Fibroblast of skin of back (primary cell): Measurements from ENCODE around the gene CYP27B1.
"Not testable (repeated sequence)": the region's sequence is repeated elsewhere in the genome, so short reads cannot be mapped to it uniquely, and the experiment has no call there.

Experiments
- DNase-seq: peaks from one replicate; pipeline ENCODE4 v3.0.0-alpha.2; 2013

Gene CYP27B1

DNA sequence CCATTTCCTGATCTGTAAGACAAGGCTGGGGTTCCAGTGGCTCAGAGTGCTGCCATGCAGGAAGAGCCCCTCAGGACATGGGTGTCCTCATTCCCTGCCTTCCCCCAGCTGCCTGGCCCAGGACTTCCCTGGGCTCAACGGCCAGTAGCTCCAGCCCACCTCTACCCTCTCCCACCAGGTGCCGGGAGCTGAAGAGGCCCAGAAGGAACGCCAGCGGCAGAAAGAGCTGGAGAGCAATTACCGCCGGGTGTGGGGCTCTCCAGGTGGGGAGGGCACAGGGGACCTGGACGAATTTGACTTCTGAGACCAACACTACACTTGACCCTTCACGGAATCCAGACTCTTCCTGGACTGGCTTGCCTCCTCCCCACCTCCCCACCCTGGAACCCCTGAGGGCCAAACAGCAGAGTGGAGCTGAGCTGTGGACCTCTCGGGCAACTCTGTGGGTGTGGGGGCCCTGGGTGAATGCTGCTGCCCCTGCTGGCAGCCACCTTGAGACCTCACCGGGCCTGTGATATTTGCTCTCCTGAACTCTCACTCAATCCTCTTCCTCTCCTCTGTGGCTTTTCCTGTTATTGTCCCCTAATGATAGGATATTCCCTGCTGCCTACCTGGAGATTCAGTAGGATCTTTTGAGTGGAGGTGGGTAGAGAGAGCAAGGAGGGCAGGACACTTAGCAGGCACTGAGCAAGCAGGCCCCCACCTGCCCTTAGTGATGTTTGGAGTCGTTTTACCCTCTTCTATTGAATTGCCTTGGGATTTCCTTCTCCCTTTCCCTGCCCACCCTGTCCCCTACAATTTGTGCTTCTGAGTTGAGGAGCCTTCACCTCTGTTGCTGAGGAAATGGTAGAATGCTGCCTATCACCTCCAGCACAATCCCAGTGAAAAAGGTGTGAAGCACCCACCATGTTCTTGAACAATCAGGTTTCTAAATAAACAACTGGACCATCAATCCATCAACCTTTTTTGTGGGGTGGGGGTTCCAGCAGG is 46.0 kb downstream of the CYP27B1 start:
- no peak for DNase-seq

DNA sequence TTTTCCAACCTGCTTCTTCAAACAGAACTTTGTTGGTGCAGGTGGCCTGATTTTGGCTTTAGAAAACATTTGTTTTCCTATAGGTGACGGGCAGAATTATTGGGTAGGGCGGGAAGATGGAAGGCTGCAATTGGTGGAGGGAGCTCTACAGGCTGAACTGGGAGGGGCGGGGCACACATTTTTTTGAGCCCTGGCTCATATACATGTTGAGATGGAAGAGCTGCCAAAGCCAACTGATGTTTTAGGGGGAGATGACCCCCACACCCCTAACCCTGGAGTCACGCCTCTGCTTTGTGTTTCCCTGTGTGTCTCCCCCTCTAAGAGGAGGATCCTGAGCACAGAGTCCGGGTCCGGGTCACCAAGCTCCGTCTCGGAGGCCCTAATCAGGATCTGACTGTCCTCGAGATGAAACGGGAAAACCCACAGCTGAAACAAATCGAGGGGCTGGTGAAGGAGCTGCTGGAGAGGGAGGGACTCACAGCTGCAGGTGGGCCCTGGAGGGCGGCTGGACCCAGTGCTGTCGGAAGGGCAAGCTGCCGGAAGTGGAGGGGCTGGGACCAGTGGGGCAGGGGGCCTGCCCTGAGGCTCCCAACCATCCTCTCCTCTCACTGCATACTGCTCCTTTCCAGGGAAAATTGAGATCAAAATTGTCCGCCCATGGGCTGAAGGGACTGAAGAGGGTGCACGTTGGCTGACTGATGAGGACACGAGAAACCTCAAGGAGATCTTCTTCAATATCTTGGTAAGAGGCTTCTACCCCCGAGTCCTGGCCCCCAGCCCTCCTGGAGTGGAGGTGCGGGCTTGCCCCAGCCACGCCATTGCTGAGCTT is 46.9 kb downstream of the CYP27B1 start:
- DNase-seq, result no peak

DNA sequence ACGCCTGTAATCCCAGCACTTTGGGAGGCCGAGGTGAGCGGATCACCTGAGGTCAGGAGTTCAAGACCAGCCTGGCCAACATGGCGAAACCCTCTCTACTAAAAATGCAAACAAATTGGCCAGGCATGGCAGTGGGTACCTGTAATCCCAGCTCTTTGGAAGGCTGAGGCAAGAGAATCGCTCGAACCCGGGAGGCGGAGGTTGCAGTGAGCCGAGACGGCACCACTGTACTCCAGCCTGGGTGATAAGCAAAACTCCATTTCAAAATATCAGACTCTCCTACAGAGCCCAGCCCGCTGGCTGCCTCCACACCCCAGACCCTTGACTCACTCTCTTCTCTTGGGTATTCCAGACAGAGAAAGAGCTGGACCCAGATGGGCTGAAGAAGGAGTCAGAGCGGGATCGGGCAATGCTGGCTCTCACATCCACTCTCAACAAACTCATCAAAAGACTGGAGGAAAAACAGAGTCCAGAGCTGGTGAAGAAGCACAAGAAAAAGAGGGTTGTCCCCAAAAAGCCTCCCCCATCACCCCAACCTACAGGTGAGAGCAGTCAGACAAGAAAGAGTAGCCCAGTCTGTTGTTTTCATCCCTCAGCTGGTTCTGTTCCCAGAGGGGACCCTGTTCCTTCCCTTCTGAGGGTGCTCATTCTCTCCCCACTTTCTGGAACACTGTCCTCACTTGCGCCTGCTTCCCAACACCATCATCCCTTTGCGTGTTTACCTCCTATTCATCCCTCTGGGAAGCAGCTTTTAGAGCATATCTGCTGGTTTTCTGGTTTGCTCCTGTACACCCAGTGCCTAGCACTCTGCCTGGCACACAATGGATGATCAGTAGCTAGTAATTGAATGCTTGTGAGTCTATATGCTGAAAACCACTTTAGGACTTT is 48.0 kb downstream of the CYP27B1 start:
- DNase-seq, result no peak

DNA sequence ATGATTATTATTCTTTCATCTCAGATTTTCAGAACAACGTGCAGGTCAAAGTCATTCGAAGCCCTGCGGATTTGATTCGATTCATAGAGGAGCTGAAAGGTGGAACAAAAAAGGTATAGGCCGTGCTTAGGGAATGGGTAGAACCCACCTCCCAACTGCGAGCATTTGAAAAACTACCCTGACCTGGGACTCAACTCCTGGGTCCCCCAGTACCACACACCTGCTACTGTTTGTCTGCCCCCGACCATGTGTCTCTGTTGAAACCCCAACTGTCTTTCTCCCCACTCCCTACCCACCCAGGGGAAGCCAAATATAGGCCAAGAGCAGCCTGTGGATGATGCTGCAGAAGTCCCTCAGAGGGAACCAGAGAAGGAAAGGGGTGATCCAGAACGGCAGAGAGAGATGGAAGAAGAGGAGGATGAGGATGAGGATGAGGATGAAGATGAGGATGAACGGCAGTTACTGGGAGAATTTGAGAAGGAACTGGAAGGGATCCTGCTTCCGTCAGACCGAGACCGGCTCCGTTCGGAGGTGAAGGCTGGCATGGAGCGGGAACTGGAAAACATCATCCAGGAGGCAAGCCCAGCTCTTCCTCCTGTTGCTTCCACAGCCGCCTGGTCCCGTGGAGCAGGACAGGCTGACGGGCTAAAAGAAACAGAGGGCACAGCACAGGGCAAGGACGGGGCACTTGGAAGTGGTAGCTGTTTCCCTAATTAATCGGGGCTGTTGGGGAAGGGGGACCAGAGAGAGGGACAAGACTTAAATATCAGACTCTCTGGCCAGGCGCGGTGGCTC is 48.8 kb downstream of the CYP27B1 start:
- DNase-seq, result no peak

DNA sequence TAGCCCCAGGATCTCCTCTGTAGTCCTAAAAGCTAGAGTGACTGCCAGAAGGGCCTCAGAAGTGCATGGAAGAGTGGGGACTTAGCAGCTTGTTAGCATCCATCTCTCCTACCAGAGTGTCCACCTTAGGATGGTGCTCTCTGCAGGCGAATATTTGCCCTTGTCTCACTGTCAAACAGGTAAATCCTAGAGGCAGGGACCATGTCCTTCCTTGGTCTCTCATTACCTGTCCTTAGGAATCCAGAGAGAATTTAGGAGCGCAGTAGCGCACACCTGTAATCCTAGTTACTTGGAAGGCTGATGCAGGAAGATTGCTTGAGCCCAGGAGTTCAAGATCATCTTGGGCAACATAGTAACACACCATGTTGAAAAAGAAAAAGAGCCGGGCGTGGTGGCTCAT is 49.7 kb downstream of the CYP27B1 start:
- DNase-seq, result no peak

DNA sequence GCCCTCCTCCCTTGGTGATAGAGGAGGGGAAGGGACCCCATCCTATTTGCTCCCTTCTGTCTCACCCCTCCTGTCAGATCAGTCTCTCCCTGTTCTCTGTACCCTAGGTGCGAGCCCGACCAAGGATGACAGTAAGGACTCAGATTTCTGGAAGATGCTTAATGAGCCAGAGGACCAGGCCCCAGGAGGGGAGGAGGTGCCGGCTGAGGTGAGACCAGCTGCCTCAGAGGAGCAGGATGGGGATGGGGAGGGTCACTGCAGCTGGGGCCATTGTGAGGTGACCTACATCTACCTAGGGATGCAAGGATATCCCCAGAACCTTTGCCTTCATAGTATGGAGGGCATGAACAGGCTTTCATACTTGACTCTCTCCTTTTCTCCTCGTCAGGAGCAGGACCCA is 50.6 kb downstream of the CYP27B1 start:
- DNase-seq, result no peak

DNA sequence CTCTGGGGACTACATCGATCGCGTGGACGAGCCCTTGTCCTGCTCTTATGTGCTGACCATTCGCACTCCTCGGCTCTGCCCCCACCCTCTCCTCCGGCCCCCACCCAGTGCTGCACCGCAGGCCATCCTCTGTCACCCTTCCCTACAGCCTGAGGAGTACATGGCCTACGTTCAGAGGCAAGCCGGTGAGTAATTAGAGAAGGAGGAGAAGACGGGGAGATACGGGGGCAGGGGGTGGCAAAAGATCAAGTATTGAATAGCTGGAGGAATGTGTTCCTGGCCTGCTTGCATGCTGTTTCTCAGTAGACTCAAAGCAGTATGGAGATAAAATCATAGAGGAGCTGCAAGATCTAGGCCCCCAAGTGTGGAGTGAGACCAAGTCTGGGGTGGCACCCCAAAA is 51.1 kb downstream of the CYP27B1 start:
- no peak for DNase-seq

DNA sequence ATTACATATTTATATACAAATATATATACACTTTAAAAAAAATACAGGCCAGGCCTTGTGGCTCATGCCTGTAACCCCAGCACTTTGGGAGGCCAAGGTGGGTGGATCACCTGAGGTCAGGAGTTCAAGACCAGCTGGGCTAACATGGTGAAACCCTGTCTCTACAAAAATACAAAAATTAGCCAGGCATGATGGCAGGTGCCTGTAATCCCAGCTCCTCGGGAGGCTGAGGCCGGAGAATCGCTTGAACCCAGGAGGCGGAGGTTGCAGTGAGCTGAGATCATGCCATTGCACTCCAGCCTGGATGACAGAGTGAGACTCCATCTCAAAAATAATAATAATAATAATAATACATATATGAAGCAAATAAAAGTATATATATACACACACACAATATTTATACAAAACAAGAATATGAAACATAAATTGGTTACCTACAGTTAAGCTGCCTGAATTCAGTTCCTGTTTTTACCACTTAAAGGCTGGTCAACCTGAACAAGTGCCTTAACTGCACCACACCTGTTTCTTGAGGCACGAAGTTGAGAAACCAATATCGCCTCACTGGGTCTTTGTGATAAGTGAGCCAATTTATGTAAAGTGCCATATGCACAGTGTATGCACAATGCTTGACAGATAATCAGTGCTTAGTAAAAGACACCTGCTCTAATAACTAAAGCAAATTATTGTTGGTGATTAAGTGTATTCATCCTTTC is 51.7 kb downstream of the CYP27B1 start:
- DNase-seq, result not testable (repeated sequence)

DNA sequence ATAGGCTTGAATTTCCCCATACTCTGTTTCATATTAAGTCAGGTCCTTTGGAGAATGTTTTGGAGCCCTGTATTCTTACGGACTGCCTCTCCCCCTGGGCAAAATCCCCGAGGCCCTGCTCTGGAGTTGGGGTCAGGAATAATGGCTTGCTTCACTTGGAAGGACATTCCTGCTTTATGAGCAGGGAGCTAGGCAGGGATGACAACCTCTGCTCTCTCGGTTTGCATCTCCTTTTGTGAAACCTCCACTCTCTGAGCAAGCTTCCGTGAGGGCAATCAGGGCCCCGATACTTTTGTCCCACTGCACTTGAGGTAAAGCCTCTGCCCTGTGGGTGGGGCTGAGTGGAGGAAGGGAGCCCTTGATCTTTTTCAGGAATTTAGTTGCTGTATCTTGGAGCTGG is 53.7 kb downstream of the CYP27B1 start:
- no peak for DNase-seq

DNA sequence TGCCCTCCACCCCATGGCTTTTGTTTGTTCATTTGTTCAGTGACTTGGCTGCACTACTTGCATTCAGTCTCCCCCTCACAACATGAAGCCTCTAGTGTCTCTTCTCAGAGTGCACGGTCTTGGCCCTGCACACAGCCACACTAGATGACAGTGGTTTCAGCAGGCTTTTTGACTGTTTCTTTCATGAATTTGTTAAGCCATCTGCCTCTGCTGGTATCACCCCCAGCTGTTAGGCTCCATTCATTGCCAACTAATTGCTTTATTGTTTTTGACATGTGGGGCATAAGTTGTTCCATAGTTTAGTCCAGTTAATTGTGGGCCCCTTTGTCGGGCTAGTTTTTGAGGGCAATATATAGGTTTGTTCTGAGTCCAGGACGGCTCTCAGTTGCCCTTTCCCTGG is 54.2 kb downstream of the CYP27B1 start:
- DNase-seq, result no peak
